A673 (cell line): Measurements from ENCODE around the gene LNX1. TPM values are rescaled to one million over a fixed set of nuclear protein-coding genes. Genes with fewer than 3 reads are reported as not detected.

ENCODE experiments used
- BruUV-seq: library from RNA; stranded (reverse); fragments of 400-500 nt; replicated peaks from 2 replicates; lab custom pipeline; 2021; lab: Mats Ljungman, UMichigan
- CTCF ChIA-PET: fragments of 300-600 bp; sonication (Branson Sonifier 250); formaldehyde crosslinking; loops from one replicate; lab custom pipeline; 2022; ENCODE audit warnings: antibody characterized with exemption; lab: Charles Lee
- POLR2A ChIA-PET: fragments of 300-600 bp; sonication (Branson Sonifier 250); formaldehyde crosslinking; loops from one replicate; lab custom pipeline; 2022; ENCODE audit warnings: antibody characterized with exemption; ENCODE audit not compliant: low non-redundant PET; lab: Charles Lee
- DNase-seq: peaks from one replicate; pipeline ENCODE4 v3.0.0-alpha.2; 2015; ENCODE audit warnings: low spot score
- H3K27ac ChIP-seq: fragments of 200-600 bp; sonication (generic); 2 replicates; pipeline ENCODE4 v1.5.1; 2016; ENCODE audit warnings: mixed run types, low read depth, mild to moderate bottlenecking, mixed read lengths, antibody characterized with exemption, low read length; ENCODE audit not compliant: poor library complexity, severe bottlenecking
- H3K27me3 ChIP-seq: fragments of 200-600 bp; sonication (generic); replicated peaks from 2 replicates; pipeline ENCODE4 v1.6.1; 2017; ENCODE audit warnings: mixed run types, low read depth, mild to moderate bottlenecking, mixed read lengths, antibody characterized with exemption, low read length; ENCODE audit not compliant: insufficient read depth, poor library complexity
- H3K36me3 ChIP-seq: fragments of 200-600 bp; sonication (generic); 2 replicates; pipeline ENCODE4 v1.6.1; 2016; ENCODE audit warnings: mixed run types, mild to moderate bottlenecking, mixed read lengths, antibody characterized with exemption, low read length; ENCODE audit not compliant: insufficient read depth, poor library complexity, severe bottlenecking
- H3K4me1 ChIP-seq: fragments of 200-600 bp; sonication (generic); 2 replicates; pipeline ENCODE4 v1.6.1; 2017; ENCODE audit warnings: mixed run types, mild to moderate bottlenecking, mixed read lengths, antibody characterized with exemption, low read length; ENCODE audit not compliant: insufficient read depth, poor library complexity, severe bottlenecking
- H3K4me3 ChIP-seq: fragments of 200-600 bp; sonication (generic); 2 replicates; pipeline ENCODE4 v1.5.1; 2016; ENCODE audit warnings: low read depth, mixed run types, mild to moderate bottlenecking, mixed read lengths, low read length; ENCODE audit not compliant: poor library complexity, severe bottlenecking
- H3K9me3 ChIP-seq: fragments of 200-600 bp; sonication (generic); 2 replicates; pipeline ENCODE4 v1.6.1; 2016; ENCODE audit warnings: mixed run types, low read depth, mild to moderate bottlenecking, mixed read lengths, antibody characterized with exemption, low read length; ENCODE audit not compliant: poor library complexity, severe bottlenecking
- EZH2 ChIP-seq: fragments of 200-600 bp; sonication (generic); IDR thresholded peaks from 2 replicates; pipeline ENCODE4 v1.6.1; 2017; ENCODE audit warnings: borderline replicate concordance, low read depth, mild to moderate bottlenecking, mixed read lengths, antibody characterized with exemption, low read length; ENCODE audit not compliant: poor library complexity, severe bottlenecking
- intact Hi-C: fragments of 100-400 bp; cut with micrococcal nuclease; formaldehyde crosslinking; loops from one replicate; pipeline ENCODE4 v1.10.0; 2022; ENCODE audit not compliant: unreplicated experiment
- total RNA-seq: library from RNA; stranded (reverse); gene quantifications from 2 replicates; pipeline ENCODE4 v1.2.3, GENCODE V29; 2021
- TF ChIP-seq, protein P1 (sequence below): fragments of 300-800, 200-600 bp; sonication (generic); conservative IDR thresholded peaks from 2 replicates; pipeline ENCODE4 v1.5.1; 2017; ENCODE audit warnings: low read depth, mild to moderate bottlenecking, antibody characterized with exemption, low read length, moderate library complexity, mixed read lengths

Gene LNX1
- total RNA-seq, 1 experiment from 2014 or later = not detected

DNA sequence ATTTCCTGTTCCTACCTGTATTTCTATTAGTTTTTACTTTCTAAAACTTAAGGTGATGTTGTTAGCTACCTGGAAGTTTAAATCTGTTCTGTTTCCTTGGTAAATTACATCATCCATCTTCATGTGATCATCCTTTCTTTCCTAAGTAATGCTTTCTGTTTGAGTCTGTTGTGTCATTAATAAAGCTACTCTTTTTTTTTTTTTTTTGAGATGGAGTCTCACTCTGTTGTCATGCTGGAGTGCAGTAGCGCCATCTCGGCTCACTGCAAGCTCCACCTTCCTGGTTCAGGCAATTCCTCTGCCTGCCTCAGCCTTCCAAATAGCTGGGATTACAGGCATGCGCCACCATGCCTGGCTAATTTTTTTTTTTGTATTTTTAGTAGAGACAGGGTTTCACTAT lies 140.5 kb downstream of the LNX1 start:
- TF ChIP-seq, protein P1, sequence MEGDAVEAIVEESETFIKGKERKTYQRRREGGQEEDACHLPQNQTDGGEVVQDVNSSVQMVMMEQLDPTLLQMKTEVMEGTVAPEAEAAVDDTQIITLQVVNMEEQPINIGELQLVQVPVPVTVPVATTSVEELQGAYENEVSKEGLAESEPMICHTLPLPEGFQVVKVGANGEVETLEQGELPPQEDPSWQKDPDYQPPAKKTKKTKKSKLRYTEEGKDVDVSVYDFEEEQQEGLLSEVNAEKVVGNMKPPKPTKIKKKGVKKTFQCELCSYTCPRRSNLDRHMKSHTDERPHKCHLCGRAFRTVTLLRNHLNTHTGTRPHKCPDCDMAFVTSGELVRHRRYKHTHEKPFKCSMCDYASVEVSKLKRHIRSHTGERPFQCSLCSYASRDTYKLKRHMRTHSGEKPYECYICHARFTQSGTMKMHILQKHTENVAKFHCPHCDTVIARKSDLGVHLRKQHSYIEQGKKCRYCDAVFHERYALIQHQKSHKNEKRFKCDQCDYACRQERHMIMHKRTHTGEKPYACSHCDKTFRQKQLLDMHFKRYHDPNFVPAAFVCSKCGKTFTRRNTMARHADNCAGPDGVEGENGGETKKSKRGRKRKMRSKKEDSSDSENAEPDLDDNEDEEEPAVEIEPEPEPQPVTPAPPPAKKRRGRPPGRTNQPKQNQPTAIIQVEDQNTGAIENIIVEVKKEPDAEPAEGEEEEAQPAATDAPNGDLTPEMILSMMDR = no peak
- TF ChIP-seq EZH2 = no peak
- Histone ChIP-seq H3K27me3 (no peaks in the 10 kb centered on the region), H3K4me1 (no peaks in the 10 kb centered on the region), H3K4me3 (no peak overlapping the region), H3K27ac (no peak overlapping the region), H3K36me3 (no peaks in the 10 kb centered on the region), H3K9me3 (no peaks in the 10 kb centered on the region)
- CTCF ChIA-PET = no interaction called here
- no peak for DNase-seq
- intact Hi-C loops = no loop called here
- no TSS peak for BruUV-seq
- POLR2A ChIA-PET = no interaction called here

DNA sequence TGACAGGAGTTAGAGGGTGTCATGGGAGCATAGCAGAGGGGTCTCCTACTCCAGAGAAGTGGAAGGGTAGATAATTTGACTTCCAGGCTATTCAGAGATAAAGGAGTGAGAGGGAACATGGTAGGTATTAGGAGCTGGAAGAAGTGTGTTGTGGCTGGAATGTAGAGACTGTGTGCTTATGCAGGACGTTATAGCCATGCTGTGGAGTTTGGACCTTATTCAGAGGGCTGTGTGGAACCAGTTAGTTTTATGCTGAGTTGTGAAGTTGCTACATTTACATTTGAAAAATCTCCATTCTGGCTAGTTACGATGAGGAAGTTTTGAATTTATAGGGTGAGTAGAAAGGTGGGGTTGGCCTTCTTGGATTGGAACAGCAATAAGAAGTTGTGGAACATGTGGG lies 146.3 kb downstream of the LNX1 start:
- TF ChIP-seq, protein P1 = no peak
- no peak for TF ChIP-seq EZH2
- Histone ChIP-seq H3K36me3 (no peaks in the 10 kb centered on the region), H3K4me1 (no peaks in the 10 kb centered on the region), H3K4me3 (no peak overlapping the region), H3K27ac (no peak overlapping the region), H3K27me3 (no peaks in the 10 kb centered on the region), H3K9me3 (no peaks in the 10 kb centered on the region)
- intact Hi-C loops = no loop called here
- ChIA-PET CTCF (no interaction called here), POLR2A (no interaction called here)
- BruUV-seq = no TSS peak
- no peak for DNase-seq

GRCh38 chr4:53441564-53441963 lies 149.7 kb downstream of the LNX1 start:
- Histone ChIP-seq H3K36me3 (no peaks in the 10 kb centered on the region), H3K9me3 (no peaks in the 10 kb centered on the region), H3K27me3 (no peaks in the 10 kb centered on the region), H3K4me1 (no peaks in the 10 kb centered on the region), H3K27ac (no peak overlapping the region), H3K4me3 (no peak overlapping the region)
- DNase-seq = no peak
- BruUV-seq = no TSS peak
- intact Hi-C loops = no loop called here
- POLR2A ChIA-PET = no interaction called here
- TF ChIP-seq, protein P1 = no peak
- TF ChIP-seq EZH2 = no peak
- CTCF ChIA-PET = no interaction called here
